HFFc6 (cell line): ENCODE measurements around the gene ACAA2. TPM values are rescaled to one million over a fixed set of nuclear protein-coding genes. Genes with fewer than 3 reads are reported as not detected.
"Not testable (repeated sequence)": the region's sequence is repeated elsewhere in the genome, so short reads cannot be mapped to it uniquely, and the experiment has no call there.

Experiments used
- DNase-seq: peaks from one replicate; pipeline ENCODE4 v3.0.0-alpha.2; 2018
- H3K27ac Mint-ChIP-seq: 2 replicates; pipeline ENCODE4 v1.8.0; 2020; ENCODE audit warnings: mild to moderate bottlenecking, mixed read lengths
- H3K27me3 Mint-ChIP-seq: 2 replicates; pipeline ENCODE4 v1.8.0; 2021; ENCODE audit warnings: mild to moderate bottlenecking, moderate library complexity, mixed read lengths; ENCODE audit not compliant: insufficient read depth
- H3K36me3 Mint-ChIP-seq: 2 replicates; pipeline ENCODE4 v1.8.0; 2021; ENCODE audit warnings: low read depth, mixed read lengths
- H3K4me1 Mint-ChIP-seq: 2 replicates; pipeline ENCODE4 v1.8.0; 2020; ENCODE audit warnings: low read depth, mixed read lengths
- H3K4me3 Mint-ChIP-seq: 2 replicates; pipeline ENCODE4 v1.8.0; 2020; ENCODE audit warnings: mild to moderate bottlenecking, moderate library complexity, mixed read lengths
- H3K9me3 Mint-ChIP-seq: 2 replicates; pipeline ENCODE4 v1.8.0; 2020; ENCODE audit warnings: mild to moderate bottlenecking, mixed read lengths
- total RNA-seq, 6 experiments: library from RNA; stranded (reverse); fragmentation: NEBNext Ultra II Directional; extraction: Animal tissue kit (Norgen Biotek cat#: 25700); gene quantifications; 2 replicates in 1 of 6; 3 replicates in 5 of 6; pipeline ENCODE4 v1.2.3, GENCODE V29; 2021
- TF ChIP-seq, protein P1 (sequence below): fragments of 200-600 bp; sonication (generic); IDR thresholded peaks from 2 replicates; pipeline ENCODE4 v1.5.0; 2021; ENCODE audit warnings: antibody characterized with exemption, mild to moderate bottlenecking

The ACAA2 gene
- total RNA-seq, 6 experiments from 2014 or later, result 6.3 to 23.3 (median 7.1) TPM

DNA sequence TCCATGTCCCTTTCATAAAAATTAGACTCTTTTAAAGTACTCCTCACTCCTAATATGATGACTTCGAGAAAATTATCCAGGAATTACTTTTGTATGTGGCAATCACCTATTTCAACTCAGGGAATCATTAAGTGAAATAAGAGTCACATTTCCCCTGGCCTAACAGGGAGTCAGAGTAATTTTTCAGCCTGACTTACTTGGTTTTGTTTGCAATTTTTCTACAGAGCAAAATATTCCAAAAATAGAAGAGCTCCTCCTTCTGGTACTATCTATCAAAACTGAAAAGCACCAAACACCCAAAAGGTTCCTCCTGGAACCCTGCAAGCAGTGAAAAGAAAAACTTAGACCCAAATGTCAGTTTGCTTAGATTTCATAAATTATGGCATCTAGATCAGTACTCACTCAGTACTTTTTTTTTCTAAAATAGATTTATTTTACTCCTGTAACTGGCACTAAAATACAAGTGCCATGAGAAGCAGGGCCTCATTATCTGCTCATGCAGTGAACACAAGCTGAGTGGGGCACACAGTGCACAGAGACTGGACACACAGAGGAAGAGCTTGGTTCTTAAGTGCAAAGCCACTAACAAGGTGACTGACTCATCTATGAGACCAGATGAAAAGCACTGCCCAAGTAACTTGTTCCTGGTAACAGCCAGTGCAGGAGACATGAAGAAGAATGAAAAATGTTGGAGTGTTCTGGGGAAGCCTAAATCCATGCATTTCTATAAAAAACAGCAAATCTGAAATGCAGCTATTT lies 28.7 kb downstream of the ACAA2 start:
- H3K27ac Mint-ChIP-seq, result no peak overlapping the region
- DNase-seq, result no peak
- H3K9me3 Mint-ChIP-seq, result no peaks in the 10 kb centered on the region
- H3K4me1 Mint-ChIP-seq, result peaks cover 12% of the 10 kb centered on the region
- H3K4me3 Mint-ChIP-seq, result no peak overlapping the region
- peaks cover under 1% of the 10 kb centered on the region for H3K27me3 Mint-ChIP-seq
- TF ChIP-seq, protein P1, sequence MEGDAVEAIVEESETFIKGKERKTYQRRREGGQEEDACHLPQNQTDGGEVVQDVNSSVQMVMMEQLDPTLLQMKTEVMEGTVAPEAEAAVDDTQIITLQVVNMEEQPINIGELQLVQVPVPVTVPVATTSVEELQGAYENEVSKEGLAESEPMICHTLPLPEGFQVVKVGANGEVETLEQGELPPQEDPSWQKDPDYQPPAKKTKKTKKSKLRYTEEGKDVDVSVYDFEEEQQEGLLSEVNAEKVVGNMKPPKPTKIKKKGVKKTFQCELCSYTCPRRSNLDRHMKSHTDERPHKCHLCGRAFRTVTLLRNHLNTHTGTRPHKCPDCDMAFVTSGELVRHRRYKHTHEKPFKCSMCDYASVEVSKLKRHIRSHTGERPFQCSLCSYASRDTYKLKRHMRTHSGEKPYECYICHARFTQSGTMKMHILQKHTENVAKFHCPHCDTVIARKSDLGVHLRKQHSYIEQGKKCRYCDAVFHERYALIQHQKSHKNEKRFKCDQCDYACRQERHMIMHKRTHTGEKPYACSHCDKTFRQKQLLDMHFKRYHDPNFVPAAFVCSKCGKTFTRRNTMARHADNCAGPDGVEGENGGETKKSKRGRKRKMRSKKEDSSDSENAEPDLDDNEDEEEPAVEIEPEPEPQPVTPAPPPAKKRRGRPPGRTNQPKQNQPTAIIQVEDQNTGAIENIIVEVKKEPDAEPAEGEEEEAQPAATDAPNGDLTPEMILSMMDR, result peak; percentile 63
- no peaks in the 10 kb centered on the region for H3K36me3 Mint-ChIP-seq

DNA sequence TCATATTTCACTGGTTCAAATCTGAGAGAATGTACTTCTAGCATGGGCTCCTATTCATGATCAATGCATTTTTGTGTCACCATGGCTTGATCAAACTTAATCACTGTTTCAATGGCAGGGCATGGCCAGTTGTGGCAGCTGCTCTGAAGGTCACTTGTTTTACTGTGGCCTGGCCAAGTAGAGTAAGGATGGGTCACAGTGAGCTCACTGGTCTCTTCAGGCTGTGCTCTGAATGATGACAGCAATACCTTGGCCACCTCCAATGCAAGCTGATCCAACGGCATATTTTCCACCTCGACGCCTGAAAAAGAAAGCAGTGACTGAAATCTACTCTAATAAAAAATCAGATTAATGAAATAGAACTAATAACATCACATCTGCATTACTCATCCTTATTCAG lies 29.7 kb downstream of the ACAA2 start:
- H3K27me3 Mint-ChIP-seq, H3K4me1 Mint-ChIP-seq, H3K36me3 Mint-ChIP-seq, H3K4me3 Mint-ChIP-seq, H3K9me3 Mint-ChIP-seq, DNase-seq, H3K27ac Mint-ChIP-seq: not testable (repeated sequence)

DNA sequence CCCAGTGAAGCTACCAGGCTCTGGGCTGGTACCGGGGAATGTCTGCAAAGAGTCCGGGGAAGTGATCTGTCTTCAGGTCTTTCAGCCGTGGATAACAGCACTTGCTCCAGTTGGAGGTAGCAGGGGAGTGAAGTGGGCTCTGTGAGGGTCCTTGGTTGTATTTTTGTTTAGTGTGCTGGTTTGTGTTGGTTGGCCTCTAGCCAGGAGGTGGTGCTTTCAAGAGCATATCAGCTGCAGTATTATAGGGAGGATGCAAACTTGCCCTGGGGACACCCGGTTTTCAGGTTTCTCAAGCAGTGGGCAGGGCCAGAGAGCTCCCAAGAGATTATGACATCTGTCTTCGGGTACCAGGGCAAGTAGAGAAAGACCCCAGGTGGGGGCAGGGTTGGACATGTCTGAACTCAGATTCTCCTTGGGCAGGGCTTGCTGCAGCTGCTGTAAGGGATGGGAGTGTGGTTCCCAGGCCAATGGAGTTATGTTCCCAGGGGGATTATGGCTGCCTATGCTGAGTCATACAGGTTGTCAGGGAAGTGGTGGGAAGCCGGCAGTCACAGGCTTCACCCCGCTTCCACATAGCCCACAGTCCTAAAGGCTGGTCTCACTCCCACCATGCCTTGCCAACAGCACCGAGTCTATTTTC lies 34.4 kb downstream of the ACAA2 start:
- Mint-ChIP-seq H3K9me3 (no peaks in the 10 kb centered on the region), H3K27me3 (peaks cover 9% of the 10 kb centered on the region), H3K36me3 (no peaks in the 10 kb centered on the region), H3K4me1 (no peaks in the 10 kb centered on the region), H3K27ac (no peak overlapping the region), H3K4me3 (no peak overlapping the region)
- TF ChIP-seq, protein P1, result no peak
- DNase-seq, result no peak

GRCh38 chr18:49769047-49769728 lies 44.1 kb downstream of the ACAA2 start:
- DNase-seq, result no peak
- H3K4me3 Mint-ChIP-seq, result no peak overlapping the region
- H3K36me3 Mint-ChIP-seq, result no peaks in the 10 kb centered on the region
- no peaks in the 10 kb centered on the region for H3K9me3 Mint-ChIP-seq
- H3K27me3 Mint-ChIP-seq, result peaks cover 13% of the 10 kb centered on the region
- H3K27ac Mint-ChIP-seq, result no peak overlapping the region
- TF ChIP-seq, protein P1, result no peak
- no peaks in the 10 kb centered on the region for H3K4me1 Mint-ChIP-seq

- Mint-ChIP-seq H3K9me3 (no peaks in the 10 kb centered on the region), H3K4me3 (no peak overlapping the region), H3K27me3 (peaks cover 13% of the 10 kb centered on the region), H3K27ac (no peak overlapping the region), H3K4me1 (no peaks in the 10 kb centered on the region), H3K36me3 (no peaks in the 10 kb centered on the region)
- TF ChIP-seq, protein P1, result peak; percentile 75
- peak; percentile 20 for DNase-seq
These were observed 45.3 kb downstream of the ACAA2 start for GRCh38 chr18:49768051-49768391.
